ENCODE measurements around the gene CENPO. TPM values are rescaled to one million over a fixed set of nuclear protein-coding genes. Genes with fewer than 3 reads are reported as not detected.

CENPO gene
- total RNA-seq, 1 experiment from 2014 or later: 39.3 TPM

DNA sequence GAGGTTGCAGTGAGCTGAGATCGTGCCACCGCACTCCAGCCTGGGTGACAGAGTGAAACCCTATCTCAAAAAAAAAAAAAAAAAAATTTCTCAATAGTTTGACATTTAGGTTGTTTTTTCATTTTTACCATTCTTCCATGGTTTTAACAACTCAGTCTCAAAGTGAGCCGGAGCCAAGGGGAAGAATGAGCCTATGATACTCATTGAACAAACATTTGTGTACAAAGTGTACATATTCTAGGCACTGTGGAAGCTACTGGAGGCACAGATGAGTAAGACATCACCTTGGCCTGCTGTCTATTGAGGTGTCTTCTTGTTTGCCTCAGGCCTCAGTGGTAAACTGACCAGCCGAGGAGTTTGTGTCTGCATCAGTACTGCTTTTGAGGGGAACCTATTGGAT lies 21.9 kb downstream of the CENPO start:
- H3K9me3 ChIP-seq (ENCODE audit: control insufficient read depth, insufficient read depth, low read depth, low read length): no peaks in the 10 kb centered on the region
- H3K4me3 ChIP-seq (ENCODE audit: low read depth in 2 of 2, low read length in 2 of 2): no peak overlapping the region
- TF ChIP-seq, protein P1, sequence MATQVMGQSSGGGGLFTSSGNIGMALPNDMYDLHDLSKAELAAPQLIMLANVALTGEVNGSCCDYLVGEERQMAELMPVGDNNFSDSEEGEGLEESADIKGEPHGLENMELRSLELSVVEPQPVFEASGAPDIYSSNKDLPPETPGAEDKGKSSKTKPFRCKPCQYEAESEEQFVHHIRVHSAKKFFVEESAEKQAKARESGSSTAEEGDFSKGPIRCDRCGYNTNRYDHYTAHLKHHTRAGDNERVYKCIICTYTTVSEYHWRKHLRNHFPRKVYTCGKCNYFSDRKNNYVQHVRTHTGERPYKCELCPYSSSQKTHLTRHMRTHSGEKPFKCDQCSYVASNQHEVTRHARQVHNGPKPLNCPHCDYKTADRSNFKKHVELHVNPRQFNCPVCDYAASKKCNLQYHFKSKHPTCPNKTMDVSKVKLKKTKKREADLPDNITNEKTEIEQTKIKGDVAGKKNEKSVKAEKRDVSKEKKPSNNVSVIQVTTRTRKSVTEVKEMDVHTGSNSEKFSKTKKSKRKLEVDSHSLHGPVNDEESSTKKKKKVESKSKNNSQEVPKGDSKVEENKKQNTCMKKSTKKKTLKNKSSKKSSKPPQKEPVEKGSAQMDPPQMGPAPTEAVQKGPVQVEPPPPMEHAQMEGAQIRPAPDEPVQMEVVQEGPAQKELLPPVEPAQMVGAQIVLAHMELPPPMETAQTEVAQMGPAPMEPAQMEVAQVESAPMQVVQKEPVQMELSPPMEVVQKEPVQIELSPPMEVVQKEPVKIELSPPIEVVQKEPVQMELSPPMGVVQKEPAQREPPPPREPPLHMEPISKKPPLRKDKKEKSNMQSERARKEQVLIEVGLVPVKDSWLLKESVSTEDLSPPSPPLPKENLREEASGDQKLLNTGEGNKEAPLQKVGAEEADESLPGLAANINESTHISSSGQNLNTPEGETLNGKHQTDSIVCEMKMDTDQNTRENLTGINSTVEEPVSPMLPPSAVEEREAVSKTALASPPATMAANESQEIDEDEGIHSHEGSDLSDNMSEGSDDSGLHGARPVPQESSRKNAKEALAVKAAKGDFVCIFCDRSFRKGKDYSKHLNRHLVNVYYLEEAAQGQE (IDR thresholded peaks at IDR 0.05; ENCODE audit: insufficient read depth in 1 of 2, low read depth in 2 of 2, low read length in 1 of 2): no peak
- TF ChIP-seq POLR2AphosphoS5 (IDR thresholded peaks at IDR 0.05; ENCODE audit: low read depth, low read length): no peak
- H3K27me3 ChIP-seq (ENCODE audit: control insufficient read depth, insufficient read depth, low read length): no peaks in the 10 kb centered on the region
- H3K36me3 ChIP-seq (ENCODE audit: control insufficient read depth, insufficient read depth, low read length): peaks cover 19% of the 10 kb centered on the region
- CTCF ChIA-PET: no interaction called here
- POLR2A ChIA-PET: no interaction called here
- BruUV-seq (replicated peaks): no TSS peak
- no peak overlapping the region for H3K27ac ChIP-seq (ENCODE audit: low read length)
- in situ Hi-C loops (cut with HindIII; ENCODE audit: low pct_unique_long_range_greater_than_20kb, low sequenced_read_pairs) (no loop called here), intact Hi-C loops (cut with micrococcal nuclease; ENCODE audit: unreplicated experiment) (no loop called here)
- no peak for DNase-seq (ENCODE audit: low read depth, low spot score)
- no peak for ATAC-seq
- no peaks in the 10 kb centered on the region for H3K4me1 ChIP-seq (ENCODE audit: control insufficient read depth, insufficient read depth, low read length)

DNA sequence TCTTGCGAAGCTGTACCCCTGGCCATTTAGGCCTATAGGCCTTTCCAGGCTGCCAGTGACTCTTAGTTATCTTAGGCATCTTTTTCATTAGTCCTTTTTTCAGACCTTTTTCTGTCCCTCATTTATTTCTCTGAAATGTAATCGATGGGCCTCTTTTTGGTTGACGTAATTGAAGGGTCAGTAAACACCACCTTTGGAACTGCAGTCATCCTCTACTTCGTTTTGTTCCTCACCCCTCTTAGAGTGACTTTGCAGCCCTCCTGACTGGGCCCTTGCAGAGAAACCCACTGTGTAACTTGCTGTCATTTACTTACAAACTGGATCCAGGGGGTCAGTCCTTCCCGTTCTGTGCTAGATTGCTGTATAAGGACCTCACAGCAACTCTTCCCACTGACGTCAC lies 23.2 kb downstream of the CENPO start:
- H3K9me3 ChIP-seq (ENCODE audit: control insufficient read depth, insufficient read depth, low read depth, low read length): no peaks in the 10 kb centered on the region
- no peak overlapping the region for H3K27ac ChIP-seq (ENCODE audit: low read length)
- peaks cover 21% of the 10 kb centered on the region for H3K36me3 ChIP-seq (ENCODE audit: control insufficient read depth, insufficient read depth, low read length)
- in situ Hi-C loops (cut with HindIII; ENCODE audit: low pct_unique_long_range_greater_than_20kb, low sequenced_read_pairs): no loop called here
- BruUV-seq (replicated peaks): no TSS peak
- no peaks in the 10 kb centered on the region for H3K27me3 ChIP-seq (ENCODE audit: control insufficient read depth, insufficient read depth, low read length)
- no peak overlapping the region for H3K4me3 ChIP-seq (ENCODE audit: low read depth in 2 of 2, low read length in 2 of 2)
- ATAC-seq (no peak), DNase-seq (ENCODE audit: low read depth, low spot score) (no peak)
- H3K4me1 ChIP-seq (ENCODE audit: control insufficient read depth, insufficient read depth, low read length): no peaks in the 10 kb centered on the region
- intact Hi-C loops (cut with micrococcal nuclease; ENCODE audit: unreplicated experiment): no loop called here
- TF ChIP-seq TCF7L2 (IDR thresholded peaks at IDR 0.05; ENCODE audit: low read depth, low read length): no peak
- TF ChIP-seq POLR2AphosphoS5 (IDR thresholded peaks at IDR 0.05; ENCODE audit: low read depth, low read length): no peak
- TF ChIP-seq SIN3A (IDR thresholded peaks at IDR 0.05; ENCODE audit: borderline replicate concordance, insufficient read depth, low read depth, low read length): no peak
- TF ChIP-seq, protein P2, sequence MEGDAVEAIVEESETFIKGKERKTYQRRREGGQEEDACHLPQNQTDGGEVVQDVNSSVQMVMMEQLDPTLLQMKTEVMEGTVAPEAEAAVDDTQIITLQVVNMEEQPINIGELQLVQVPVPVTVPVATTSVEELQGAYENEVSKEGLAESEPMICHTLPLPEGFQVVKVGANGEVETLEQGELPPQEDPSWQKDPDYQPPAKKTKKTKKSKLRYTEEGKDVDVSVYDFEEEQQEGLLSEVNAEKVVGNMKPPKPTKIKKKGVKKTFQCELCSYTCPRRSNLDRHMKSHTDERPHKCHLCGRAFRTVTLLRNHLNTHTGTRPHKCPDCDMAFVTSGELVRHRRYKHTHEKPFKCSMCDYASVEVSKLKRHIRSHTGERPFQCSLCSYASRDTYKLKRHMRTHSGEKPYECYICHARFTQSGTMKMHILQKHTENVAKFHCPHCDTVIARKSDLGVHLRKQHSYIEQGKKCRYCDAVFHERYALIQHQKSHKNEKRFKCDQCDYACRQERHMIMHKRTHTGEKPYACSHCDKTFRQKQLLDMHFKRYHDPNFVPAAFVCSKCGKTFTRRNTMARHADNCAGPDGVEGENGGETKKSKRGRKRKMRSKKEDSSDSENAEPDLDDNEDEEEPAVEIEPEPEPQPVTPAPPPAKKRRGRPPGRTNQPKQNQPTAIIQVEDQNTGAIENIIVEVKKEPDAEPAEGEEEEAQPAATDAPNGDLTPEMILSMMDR (IDR thresholded peaks at IDR 0.05): no peak
- TF ChIP-seq, protein P1 (IDR thresholded peaks at IDR 0.05; ENCODE audit: insufficient read depth in 1 of 2, low read depth in 2 of 2, low read length in 1 of 2): no peak
- POLR2A ChIA-PET: no interaction called here
- CTCF ChIA-PET: no interaction called here
